Retinal pigment epithelial cell (primary cell): Measurements from ENCODE around the gene MYCBPAP.
A peak's percentile ranks its signal among the peaks of the same experiment; 100 is the strongest.
"Not testable (repeated sequence)": the region's sequence is repeated elsewhere in the genome, so short reads cannot be mapped to it uniquely, and the experiment has no call there.

Experiments used
- DNase-seq: peaks from one replicate; pipeline ENCODE4 v3.0.0-alpha.2; 2010; ENCODE audit warnings: low read depth
- H3K4me3 ChIP-seq: 2 replicates; pipeline ENCODE4 v1.5.1; 2011; ENCODE audit warnings: mild to moderate bottlenecking, low read length, control low read depth, moderate library complexity
- TF ChIP-seq, protein P1 (sequence below): conservative IDR thresholded peaks from 2 replicates; pipeline ENCODE4 v1.5.1; 2011; ENCODE audit warnings: low read depth, low read length, control low read depth, inconsistent platforms

The MYCBPAP gene

DNA sequence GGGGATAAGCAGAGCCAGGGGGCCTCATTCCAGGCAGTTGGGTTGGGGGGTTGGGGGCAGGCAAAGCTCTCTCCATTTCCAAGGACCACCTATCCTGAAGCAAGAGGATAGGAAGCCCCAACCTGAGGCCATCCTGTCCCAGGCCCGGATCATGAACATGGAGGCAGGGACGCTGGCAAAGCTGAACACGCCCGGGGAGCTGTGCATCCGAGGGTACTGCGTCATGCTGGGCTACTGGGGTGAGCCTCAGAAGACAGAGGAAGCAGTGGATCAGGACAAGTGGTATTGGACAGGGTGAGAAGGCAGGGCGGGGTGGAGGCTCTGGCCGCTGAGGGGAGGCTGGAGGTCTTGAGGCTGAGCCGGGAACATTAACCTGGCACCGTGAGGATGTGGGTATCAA, 36.0 kb upstream of the MYCBPAP start:
- H3K4me3 ChIP-seq = no peak overlapping the region
- DNase-seq = no peak
- TF ChIP-seq, protein P1, sequence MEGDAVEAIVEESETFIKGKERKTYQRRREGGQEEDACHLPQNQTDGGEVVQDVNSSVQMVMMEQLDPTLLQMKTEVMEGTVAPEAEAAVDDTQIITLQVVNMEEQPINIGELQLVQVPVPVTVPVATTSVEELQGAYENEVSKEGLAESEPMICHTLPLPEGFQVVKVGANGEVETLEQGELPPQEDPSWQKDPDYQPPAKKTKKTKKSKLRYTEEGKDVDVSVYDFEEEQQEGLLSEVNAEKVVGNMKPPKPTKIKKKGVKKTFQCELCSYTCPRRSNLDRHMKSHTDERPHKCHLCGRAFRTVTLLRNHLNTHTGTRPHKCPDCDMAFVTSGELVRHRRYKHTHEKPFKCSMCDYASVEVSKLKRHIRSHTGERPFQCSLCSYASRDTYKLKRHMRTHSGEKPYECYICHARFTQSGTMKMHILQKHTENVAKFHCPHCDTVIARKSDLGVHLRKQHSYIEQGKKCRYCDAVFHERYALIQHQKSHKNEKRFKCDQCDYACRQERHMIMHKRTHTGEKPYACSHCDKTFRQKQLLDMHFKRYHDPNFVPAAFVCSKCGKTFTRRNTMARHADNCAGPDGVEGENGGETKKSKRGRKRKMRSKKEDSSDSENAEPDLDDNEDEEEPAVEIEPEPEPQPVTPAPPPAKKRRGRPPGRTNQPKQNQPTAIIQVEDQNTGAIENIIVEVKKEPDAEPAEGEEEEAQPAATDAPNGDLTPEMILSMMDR = no peak

GRCh38 chr17:50472761-50473161, 35.5 kb upstream of the MYCBPAP start:
- not testable (repeated sequence) for DNase-seq, H3K4me3 ChIP-seq
- TF ChIP-seq, protein P1 = peak; percentile 25

DNA sequence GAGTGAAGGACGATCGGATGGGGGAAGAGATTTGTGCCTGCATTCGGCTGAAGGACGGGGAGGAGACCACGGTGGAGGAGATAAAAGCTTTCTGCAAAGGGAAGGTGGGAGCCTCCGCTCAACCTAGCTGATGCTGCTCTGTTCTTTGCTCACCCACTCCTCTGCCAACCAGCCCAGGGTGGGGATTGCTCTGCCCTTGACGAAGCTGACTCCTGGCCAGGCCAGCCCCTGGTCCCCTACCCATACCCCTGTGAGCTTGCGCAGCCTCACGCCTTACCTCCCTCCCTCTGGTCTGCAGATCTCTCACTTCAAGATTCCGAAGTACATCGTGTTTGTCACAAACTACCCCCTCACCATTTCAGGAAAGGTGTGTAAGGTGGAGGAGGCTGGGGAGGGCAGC, 34.3 kb upstream of the MYCBPAP start:
- DNase-seq = no peak
- TF ChIP-seq, protein P1 = no peak
- no peak overlapping the region for H3K4me3 ChIP-seq

GRCh38 chr17:50474523-50474922, 33.7 kb upstream of the MYCBPAP start:
- DNase-seq = no peak
- TF ChIP-seq, protein P1 = no peak
- no peak overlapping the region for H3K4me3 ChIP-seq

DNA sequence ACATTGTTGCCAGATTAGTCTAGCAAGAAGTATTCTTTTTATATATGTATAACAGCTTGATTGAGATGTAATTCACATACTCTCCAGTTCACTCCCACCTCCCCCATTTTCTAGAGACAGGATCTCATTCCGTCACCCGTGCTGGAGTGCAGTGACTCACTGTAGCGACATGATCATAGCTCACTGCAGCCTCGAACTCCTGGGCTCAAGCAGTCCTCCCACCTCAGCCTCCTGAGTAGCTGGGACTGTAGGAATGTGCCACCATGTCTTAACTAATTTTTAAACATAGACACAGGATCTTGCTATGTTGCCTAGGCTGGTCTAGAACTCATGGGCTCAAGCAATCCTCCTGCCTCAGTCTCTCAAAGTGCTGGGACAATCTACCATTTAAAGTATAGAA, 32.9 kb upstream of the MYCBPAP start:
- H3K4me3 ChIP-seq = no peak overlapping the region
- TF ChIP-seq, protein P1 = no peak
- DNase-seq = no peak

- not testable (repeated sequence) for H3K4me3 ChIP-seq, DNase-seq
Observed at GRCh38 chr17:50475775-50476544, 32.3 kb upstream of the MYCBPAP start.

- TF ChIP-seq, protein P1 = no peak
- no peak for DNase-seq
- no peak overlapping the region for H3K4me3 ChIP-seq
Observed at GRCh38 chr17:50476545-50477315, 31.5 kb upstream of the MYCBPAP start.
